ENCODE data around the gene RNASE11. TPM values are rescaled to one million over a fixed set of nuclear protein-coding genes. Genes with fewer than 3 reads are reported as not detected.

RNASE11 gene
- polyA plus RNA-seq, 1 experiment, result not detected

DNA sequence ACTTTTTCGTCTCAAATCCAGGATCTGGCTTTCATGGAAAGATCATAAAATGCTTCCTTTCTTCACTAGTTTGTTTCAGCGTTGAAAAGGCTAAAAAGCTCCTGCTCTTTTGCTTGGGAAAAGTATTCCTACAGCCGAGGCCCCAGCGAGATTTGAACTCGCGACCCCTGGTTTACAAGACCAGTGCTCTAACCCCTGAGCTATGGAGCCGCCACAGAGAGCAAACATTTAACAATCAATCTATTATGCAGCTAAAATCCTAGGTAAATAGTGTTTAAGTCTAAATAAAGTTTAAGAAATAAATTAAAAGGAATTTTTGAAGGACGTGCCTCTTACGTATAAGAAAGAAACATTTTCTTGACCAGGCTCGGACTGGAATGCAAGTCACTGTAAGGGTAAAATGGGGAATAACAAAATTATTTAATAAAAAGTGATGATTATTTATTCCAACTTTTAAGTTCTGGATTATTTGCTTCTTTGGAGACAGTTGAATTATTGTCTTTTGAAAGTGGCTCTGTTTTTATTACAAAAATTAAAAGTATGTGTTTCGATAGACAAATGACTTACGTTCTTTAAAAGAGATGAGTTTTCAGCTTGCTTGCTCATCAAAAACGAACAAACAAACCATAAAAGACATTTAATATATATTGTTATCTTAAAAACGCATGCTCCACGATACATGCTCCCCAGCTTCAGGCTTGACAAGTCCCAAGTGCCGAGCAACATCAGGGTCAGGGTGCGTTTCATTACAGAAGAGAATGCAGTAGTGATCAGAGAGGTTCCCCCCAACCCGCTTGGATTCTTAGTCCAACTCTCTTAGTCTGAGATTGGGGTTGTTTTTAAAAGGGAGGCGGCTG, 43.5 kb upstream of the RNASE11 start:
- no peak overlapping the region for H3K27ac ChIP-seq (ENCODE audit: low read depth, low read length)
- peaks cover 10% of the 10 kb centered on the region for H3K27me3 ChIP-seq (ENCODE audit: control insufficient read depth, insufficient read depth, low read length)
- H3K9me3 ChIP-seq (ENCODE audit: control insufficient read depth, insufficient read depth, low read length), result peaks cover 2% of the 10 kb centered on the region; the same call in 1 of the 2 replicates
- CTCF ChIA-PET, result interaction anchor here (1.3 to 2.4 kb wide), 4 partner anchors 22 to 340 kb away, joined by 6 to 8 read pairs (median 7); no protein-coding TSS in a partner anchor
- TF ChIP-seq, protein P1, sequence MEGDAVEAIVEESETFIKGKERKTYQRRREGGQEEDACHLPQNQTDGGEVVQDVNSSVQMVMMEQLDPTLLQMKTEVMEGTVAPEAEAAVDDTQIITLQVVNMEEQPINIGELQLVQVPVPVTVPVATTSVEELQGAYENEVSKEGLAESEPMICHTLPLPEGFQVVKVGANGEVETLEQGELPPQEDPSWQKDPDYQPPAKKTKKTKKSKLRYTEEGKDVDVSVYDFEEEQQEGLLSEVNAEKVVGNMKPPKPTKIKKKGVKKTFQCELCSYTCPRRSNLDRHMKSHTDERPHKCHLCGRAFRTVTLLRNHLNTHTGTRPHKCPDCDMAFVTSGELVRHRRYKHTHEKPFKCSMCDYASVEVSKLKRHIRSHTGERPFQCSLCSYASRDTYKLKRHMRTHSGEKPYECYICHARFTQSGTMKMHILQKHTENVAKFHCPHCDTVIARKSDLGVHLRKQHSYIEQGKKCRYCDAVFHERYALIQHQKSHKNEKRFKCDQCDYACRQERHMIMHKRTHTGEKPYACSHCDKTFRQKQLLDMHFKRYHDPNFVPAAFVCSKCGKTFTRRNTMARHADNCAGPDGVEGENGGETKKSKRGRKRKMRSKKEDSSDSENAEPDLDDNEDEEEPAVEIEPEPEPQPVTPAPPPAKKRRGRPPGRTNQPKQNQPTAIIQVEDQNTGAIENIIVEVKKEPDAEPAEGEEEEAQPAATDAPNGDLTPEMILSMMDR (IDR thresholded peaks at IDR 0.05; ENCODE audit: low read depth, low read length), result no peak
- POLR2A ChIA-PET, result interaction anchor here (1.1 kb wide), 2 partner anchors 51 to 52 kb away, joined by 4 to 5 read pairs; no protein-coding TSS in a partner anchor
- H3K4me3 ChIP-seq (ENCODE audit: low read depth, low read length), result peak overlapping the region; percentile 51
- DNase-seq (ENCODE audit: low read depth, low spot score), result peak; percentile 27

DNA sequence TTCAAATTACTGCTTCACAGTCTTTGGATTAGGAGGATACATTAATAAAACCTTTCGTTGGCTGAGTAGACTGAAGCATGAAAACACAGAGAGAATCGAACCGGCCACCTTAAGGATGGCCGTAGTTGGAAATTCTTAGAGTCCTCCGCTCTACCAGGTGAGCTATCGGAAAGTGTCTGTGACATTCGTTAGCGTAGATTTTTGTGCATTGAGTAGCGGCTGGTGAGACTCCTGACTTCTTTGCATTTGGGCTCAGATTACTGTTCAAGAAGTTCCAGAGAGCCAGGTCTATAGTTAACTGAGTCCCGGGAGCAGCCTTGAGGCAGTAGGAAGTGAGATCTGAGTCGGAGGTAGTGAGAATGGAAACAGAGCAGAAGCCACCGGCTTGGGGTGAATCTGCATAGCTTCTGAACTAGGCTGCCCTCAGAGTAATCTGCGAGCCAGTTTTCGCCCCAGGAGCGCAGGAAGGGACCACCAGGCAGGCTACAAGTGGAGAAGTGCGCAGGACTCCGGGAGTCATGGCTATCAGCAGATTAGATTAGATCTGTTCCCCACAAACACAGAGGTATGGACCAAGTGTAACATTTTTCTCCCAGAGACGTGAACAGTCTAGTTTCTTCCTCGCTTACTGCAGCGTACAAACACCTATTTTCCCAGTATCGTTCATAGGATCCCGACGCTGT, 42.7 kb upstream of the RNASE11 start:
- CTCF ChIA-PET, result interaction anchor here (1.6 to 2.4 kb wide), 3 partner anchors 21 to 340 kb away, joined by 6 to 8 read pairs (median 8); no protein-coding TSS in a partner anchor
- peaks cover 2% of the 10 kb centered on the region; the same call in 1 of the 2 replicates for H3K9me3 ChIP-seq (ENCODE audit: control insufficient read depth, insufficient read depth, low read length)
- H3K27ac ChIP-seq (ENCODE audit: low read depth, low read length), result no peak overlapping the region
- no peak for DNase-seq (ENCODE audit: low read depth, low spot score)
- POLR2A ChIA-PET, result interaction anchor here (1.1 kb wide), 1 partner anchor 53 kb away, joined by 4 read pairs; no protein-coding TSS in a partner anchor
- peaks cover 10% of the 10 kb centered on the region for H3K27me3 ChIP-seq (ENCODE audit: control insufficient read depth, insufficient read depth, low read length)
- H3K4me3 ChIP-seq (ENCODE audit: low read depth, low read length), result peak overlapping the region; percentile 39
- TF ChIP-seq, protein P1 (IDR thresholded peaks at IDR 0.05; ENCODE audit: low read depth, low read length), result no peak

DNA sequence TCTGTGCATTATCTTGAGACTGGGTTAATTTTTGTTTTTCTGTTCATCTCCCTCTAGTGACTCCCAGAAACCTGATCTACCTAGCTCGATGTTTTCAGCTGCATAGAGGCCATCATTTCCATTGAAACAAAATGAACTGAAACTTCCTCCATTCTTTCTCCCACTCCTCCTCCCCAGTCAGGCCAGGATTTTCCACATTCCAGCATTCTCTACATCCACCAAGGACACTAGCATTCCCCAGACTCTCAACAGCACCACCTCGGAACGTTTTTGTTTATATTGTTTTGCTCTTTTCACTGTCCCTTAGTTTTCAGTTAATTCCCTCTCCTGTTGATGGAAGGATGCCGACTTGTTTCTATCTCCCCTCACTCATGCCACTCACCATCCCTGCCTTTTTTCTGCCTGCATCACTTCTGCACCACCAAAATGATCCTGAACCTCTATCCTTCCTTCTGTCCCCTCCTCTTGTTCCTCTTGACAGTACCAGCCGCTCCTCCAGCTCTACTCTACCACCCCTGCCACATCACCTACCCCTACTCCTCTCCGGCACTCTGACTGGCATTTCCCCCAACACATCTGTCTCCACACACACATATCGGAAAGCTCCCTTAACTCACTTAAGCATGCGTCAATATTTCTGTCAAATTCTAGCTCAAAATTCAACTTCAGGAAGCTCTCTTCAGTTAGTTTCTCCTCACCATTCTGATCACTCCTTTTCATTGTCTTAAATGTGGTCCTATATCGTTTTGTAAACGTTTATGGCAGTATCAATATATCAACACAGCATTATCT, 40.5 kb upstream of the RNASE11 start:
- Histone ChIP-seq H3K27me3 (ENCODE audit: control insufficient read depth, insufficient read depth, low read length) (peaks cover 10% of the 10 kb centered on the region), H3K4me3 (ENCODE audit: low read depth, low read length) (no peak overlapping the region), H3K27ac (ENCODE audit: low read depth, low read length) (no peak overlapping the region), H3K9me3 (ENCODE audit: control insufficient read depth, insufficient read depth, low read length) (peaks cover under 1% of the 10 kb centered on the region; the same call in 1 of the 2 replicates)
- ChIA-PET CTCF (interaction anchor here (0.7 kb wide), 1 partner anchor 342 kb away, joined by 4 read pairs; no protein-coding TSS in a partner anchor), POLR2A (no interaction called here)
- TF ChIP-seq, protein P1 (IDR thresholded peaks at IDR 0.05; ENCODE audit: low read depth, low read length), result no peak
- no peak for DNase-seq (ENCODE audit: low read depth, low spot score)

DNA sequence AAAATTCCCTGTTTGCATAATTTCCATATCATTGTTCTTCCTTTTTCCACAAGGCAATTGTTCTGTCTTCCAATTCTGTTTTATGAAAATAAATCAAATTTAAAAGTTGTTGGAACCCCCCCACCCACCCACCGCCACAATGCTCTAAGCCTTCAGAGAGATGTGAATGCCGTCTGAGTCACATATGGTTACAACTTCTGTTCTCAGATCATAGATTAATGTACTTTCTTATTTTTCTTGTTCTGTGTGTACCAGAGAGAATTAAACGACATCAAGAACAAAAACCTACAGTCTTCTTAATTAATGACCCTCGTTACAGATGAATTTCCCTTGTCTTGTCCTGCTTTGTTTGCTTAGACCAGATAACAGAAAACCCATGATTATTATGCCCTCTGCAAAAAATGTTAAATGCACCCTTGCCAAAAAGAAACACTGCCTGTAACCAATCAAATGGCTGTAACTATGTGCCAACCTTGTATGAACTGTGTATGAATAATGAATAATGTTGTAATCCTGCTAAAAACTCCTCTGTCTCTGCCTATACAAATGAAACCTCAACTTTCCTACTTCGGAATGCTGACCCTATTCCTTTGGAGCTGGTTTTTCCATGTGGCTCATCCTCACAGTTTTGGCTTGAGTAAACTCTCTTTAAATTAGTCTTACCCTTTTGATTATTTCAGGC, 39.7 kb upstream of the RNASE11 start:
- H3K4me3 ChIP-seq (ENCODE audit: low read depth, low read length), result no peak overlapping the region
- ChIA-PET CTCF (no interaction called here), POLR2A (no interaction called here)
- DNase-seq (ENCODE audit: low read depth, low spot score), result no peak
- TF ChIP-seq, protein P1 (IDR thresholded peaks at IDR 0.05; ENCODE audit: low read depth, low read length), result no peak
- H3K9me3 ChIP-seq (ENCODE audit: control insufficient read depth, insufficient read depth, low read length), result no peaks in the 10 kb centered on the region
- peaks cover 10% of the 10 kb centered on the region for H3K27me3 ChIP-seq (ENCODE audit: control insufficient read depth, insufficient read depth, low read length)
- H3K27ac ChIP-seq (ENCODE audit: low read depth, low read length), result no peak overlapping the region

All from AG04450 (cell line).